T-cell (primary cell): ENCODE data around the gene C17orf114.
A peak's percentile ranks its signal among the peaks of the same experiment; 100 is the strongest.

Source experiments
- ATAC-seq, 4 experiments: fragments of 200-7000 bp in 3 of 4; fragments of 150-1000 bp in 1 of 4; cut with Tn5 transposase; replicated peaks in 1 of 4; 1 replicate in 3 of 4; 2 replicates in 1 of 4; pipeline ENCODE4 v1.10.0; 2021; ENCODE audit warnings: moderate library complexity in 3 of 4, mild to moderate bottlenecking in 2 of 4, moderate number of reproducible peaks in 1 of 4
- CTCF ChIA-PET, 2 donors: fragments of 300-600 bp; sonication (Branson Sonifier 250); formaldehyde crosslinking; loops; one replicate each; lab custom pipeline; 2022; ENCODE audit warnings: antibody characterized with exemption in 2 of 2; lab: Charles Lee
- POLR2A ChIA-PET, 2 donors: fragments of 300-600 bp; sonication (Branson Sonifier 250); formaldehyde crosslinking; loops; one replicate each; lab custom pipeline; 2022; ENCODE audit warnings: antibody characterized with exemption in 2 of 2; lab: Charles Lee
- DNase-seq, 35 experiments: peaks; one replicate each; pipeline versions ENCODE4 v3.0.0 to v3.0.0-alpha.2; 2013 to 2023
- H3K27ac ChIP-seq: one replicate; pipeline ENCODE4 v1.5.1; 2013; ENCODE audit warnings: low read length
- H3K27me3 ChIP-seq, 2 experiments: replicated peaks in 1 of 2; 1 replicate in 1 of 2; 2 replicates in 1 of 2; pipeline versions ENCODE4 v1.6.1 to v1.7.0; 2013; ENCODE audit warnings: low read length in 1 of 2, mixed read lengths in 1 of 2; ENCODE audit not compliant: control insufficient read depth in 2 of 2, insufficient read depth in 2 of 2; ENCODE audit errors: extremely low read depth in 1 of 2
- H3K36me3 ChIP-seq, 2 donors: 1 replicate in 1 of 2; 2 replicates in 1 of 2; pipeline versions ENCODE4 v1.6.1 to v1.7.0; 2013; ENCODE audit warnings: low read length in 1 of 2; ENCODE audit not compliant: control insufficient read depth in 2 of 2, insufficient read depth in 1 of 2; ENCODE audit errors: extremely low read depth in 1 of 2
- H3K4me1 ChIP-seq, 2 experiments: 1 replicate in 1 of 2; 2 replicates in 1 of 2; pipeline versions ENCODE4 v1.6.1 to v1.7.0; 2013; ENCODE audit warnings: low read length in 2 of 2, mixed read lengths in 1 of 2; ENCODE audit not compliant: insufficient read depth in 2 of 2, control insufficient read depth in 1 of 2; ENCODE audit errors: extremely low read depth in 1 of 2
- H3K4me3 ChIP-seq, 2 donors: 1 replicate in 1 of 2; 2 replicates in 1 of 2; pipeline versions ENCODE4 v1.5.1 to v1.7.0; 2013; ENCODE audit warnings: mild to moderate bottlenecking in 2 of 2, low read length in 1 of 2, moderate library complexity in 1 of 2; ENCODE audit not compliant: control insufficient read depth in 1 of 2; ENCODE audit errors: extremely low read depth in 1 of 2
- H3K9me3 ChIP-seq: 2 replicates; pipeline ENCODE4 v1.7.0; 2013
- H3K27ac Mint-ChIP-seq, 2 donors: one replicate each; pipeline ENCODE4 v1.8.0; 2020 to 2021; ENCODE audit warnings: mild to moderate bottlenecking in 2 of 2, mixed read lengths in 2 of 2
- H3K27me3 Mint-ChIP-seq, 2 donors: one replicate each; pipeline ENCODE4 v1.8.0; 2021 to 2022; ENCODE audit warnings: mixed read lengths in 2 of 2
- H3K36me3 Mint-ChIP-seq: one replicate; pipeline ENCODE4 v1.8.0; 2021; ENCODE audit warnings: mixed read lengths
- H3K4me1 Mint-ChIP-seq, 3 donors: one replicate each; pipeline ENCODE4 v1.8.0; 2020 to 2022; ENCODE audit warnings: mixed read lengths in 3 of 3, mild to moderate bottlenecking in 1 of 3
- H3K4me3 Mint-ChIP-seq, 3 donors: one replicate each; pipeline ENCODE4 v1.8.0; 2020 to 2022; ENCODE audit warnings: mild to moderate bottlenecking in 3 of 3, mixed read lengths in 3 of 3, moderate library complexity in 3 of 3
- H3K9me3 Mint-ChIP-seq, 3 donors: one replicate each; pipeline ENCODE4 v1.8.0; 2020 to 2022; ENCODE audit warnings: mixed read lengths in 3 of 3
- WGBS: methylation state at CpG from one replicate; pipeline ENCODE4 v1.1.5; 2013; ENCODE audit warnings: missing lambda C conversion rate; ENCODE audit not compliant: insufficient coverage; 5-methylcytosine and 5-hydroxymethylcytosine counted together

C17orf114 gene

DNA sequence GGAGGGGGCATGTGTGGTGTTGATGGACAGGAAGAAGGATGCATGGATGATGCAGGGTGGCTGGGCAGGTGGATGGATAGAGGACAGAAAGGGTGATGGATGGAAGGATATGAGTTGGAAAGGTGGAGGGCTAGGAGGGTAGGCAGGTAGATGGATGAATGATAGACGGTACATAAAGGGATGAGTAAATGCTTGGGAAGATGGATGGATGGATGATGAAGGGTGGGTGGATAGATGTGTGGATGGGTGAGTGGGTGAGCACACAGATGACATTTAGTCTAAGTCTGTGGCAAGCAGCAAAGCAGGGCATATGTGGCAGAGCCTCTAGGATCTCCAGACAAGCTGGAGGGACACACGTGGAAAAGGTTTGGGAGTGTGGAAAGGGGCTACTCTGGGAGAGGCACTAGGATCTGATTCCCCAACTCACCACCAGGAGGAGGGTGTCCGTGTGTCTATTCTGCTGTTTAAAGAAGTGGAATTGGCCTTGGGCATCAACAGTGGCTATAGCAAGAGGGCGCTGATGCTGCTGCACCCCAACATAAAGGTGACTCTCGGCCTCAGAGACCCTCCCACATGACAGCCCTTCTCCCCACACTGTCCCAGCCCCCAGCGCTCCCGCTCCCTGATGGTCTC, 13.0 kb upstream of the C17orf114 start:
- no peak overlapping the region for H3K27ac Mint-ChIP-seq
- no peak overlapping the region for H3K4me3 Mint-ChIP-seq
- 91% methylated on average over 5 of the region's 7 CpGs for WGBS
- Histone ChIP-seq H3K4me1 (no peaks in the 10 kb centered on the region), H3K9me3 (no peaks in the 10 kb centered on the region), H3K27ac (no peak overlapping the region), H3K4me3 (no peak overlapping the region), H3K36me3 (peaks cover 7 to 9% of the 10 kb centered on the region in 2 donors), H3K27me3 (peaks cover 0 to 4% of the 10 kb centered on the region in 2 experiments)
- ChIA-PET CTCF (no interaction called here), POLR2A (no interaction called here)
- no peaks in the 10 kb centered on the region for H3K9me3 Mint-ChIP-seq
- no peaks in the 10 kb centered on the region for H3K27me3 Mint-ChIP-seq
- peaks cover 22% of the 10 kb centered on the region for H3K36me3 Mint-ChIP-seq
- no peaks in the 10 kb centered on the region for H3K4me1 Mint-ChIP-seq
- DNase-seq (no peak), ATAC-seq (no peak)

DNA sequence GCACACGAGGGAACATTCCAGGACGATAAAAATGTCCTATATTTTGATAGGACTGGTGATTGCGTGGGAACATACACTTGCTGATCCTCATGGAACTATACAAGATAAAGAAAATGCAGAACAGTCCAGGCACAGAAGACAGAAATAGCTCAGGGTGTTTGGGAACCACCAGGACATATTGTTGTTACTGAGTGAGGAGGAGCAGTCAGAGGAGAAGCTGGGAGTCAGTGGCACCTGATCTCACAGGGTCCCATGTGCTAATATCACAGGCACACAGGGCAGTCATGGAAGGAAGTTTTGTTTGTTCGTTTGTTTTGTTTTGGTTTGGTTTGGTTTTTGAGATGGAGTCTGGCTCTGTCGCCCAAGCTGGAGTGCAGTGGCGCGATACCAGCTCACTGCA, 10.6 kb upstream of the C17orf114 start:
- POLR2A ChIA-PET: no interaction called here
- WGBS: 100% methylated on average over 5 of the region's 7 CpGs
- no peak for DNase-seq

DNA sequence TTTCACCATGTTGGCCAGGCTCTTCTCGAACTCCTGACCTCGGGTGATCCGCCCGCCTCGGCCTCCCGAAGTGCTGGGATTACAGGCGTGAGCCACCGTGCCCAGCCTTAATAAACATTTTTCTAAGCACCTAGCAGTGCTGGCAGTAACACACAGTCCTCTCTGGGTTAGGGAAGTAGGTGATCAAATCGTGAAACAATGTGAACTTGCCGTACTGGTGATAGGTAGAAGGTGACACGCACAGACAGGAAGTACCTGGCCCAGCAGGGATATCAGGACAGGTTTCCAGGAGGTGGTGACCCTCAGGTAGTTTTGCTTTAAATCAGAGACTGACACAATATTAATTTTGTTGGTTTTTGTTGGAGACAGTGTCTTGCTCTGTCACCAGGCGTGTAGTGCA, 9.3 kb upstream of the C17orf114 start:
- 95% methylated on average over 5 of the region's 12 CpGs for WGBS
- POLR2A ChIA-PET: no interaction called here

More for the DNA sequence above, 10.6 kb upstream of the C17orf114 start:
- CTCF ChIA-PET: interaction anchor here in 1 of 2 donors (0.7 kb wide), 1 partner anchor 1117 kb away, joined by 5 read pairs; no protein-coding TSS in a partner anchor
- Mint-ChIP-seq H3K36me3 (peaks cover 26% of the 10 kb centered on the region), H3K27me3 (no peaks in the 10 kb centered on the region), H3K9me3 (no peaks in the 10 kb centered on the region), H3K4me1 (peaks cover 0 to 12% (median 5%) of the 10 kb centered on the region in 3 donors), H3K4me3 (no peak overlapping the region), H3K27ac (no peak overlapping the region)
- ATAC-seq: no peak
- no peaks in the 10 kb centered on the region for H3K9me3 ChIP-seq
- peaks cover 0 to 8% of the 10 kb centered on the region in 2 experiments for H3K4me1 ChIP-seq
- H3K36me3 ChIP-seq: peaks cover 9 to 13% of the 10 kb centered on the region in 2 donors
- no peak overlapping the region for H3K27ac ChIP-seq
- H3K4me3 ChIP-seq: no peak overlapping the region
- peaks cover 0 to 4% of the 10 kb centered on the region in 2 experiments for H3K27me3 ChIP-seq

DNA sequence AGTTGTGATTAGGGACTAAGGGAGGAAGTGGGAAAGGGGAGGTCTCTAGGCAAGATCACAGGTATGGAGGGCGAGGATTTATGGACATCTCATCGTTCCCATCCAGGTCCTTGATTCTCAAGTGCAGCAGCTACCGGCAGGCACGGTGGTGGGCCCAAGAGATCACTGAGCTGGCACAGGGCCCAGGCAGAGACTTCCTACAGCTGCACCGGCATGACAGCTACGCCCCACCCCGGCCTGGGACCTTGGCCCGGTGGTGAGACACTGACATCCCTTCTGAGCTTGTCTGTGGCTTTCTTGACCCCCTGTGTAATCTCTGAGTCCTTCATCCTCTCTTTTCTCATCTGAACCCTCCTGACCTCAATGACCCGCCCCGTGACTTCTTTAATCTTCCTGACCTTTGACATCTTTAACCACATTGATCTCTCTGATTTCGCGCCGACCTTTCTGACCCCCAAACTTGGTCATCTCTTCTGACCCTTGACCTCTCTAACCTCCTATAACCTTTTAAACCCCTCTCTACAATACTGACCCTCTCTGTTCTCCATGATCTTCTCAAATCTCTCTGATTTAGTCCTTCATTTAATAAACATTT, 8.7 kb upstream of the C17orf114 start:
- 66% methylated on average over 13 of the region's 13 CpGs for WGBS
- peaks cover 3 to 13% of the 10 kb centered on the region in 2 donors for H3K36me3 ChIP-seq
- ATAC-seq (no peak), DNase-seq (no peak)
- no peak overlapping the region for H3K27ac Mint-ChIP-seq
- H3K27ac ChIP-seq: no peak overlapping the region
- ChIA-PET CTCF (no interaction called here), POLR2A (no interaction called here)
- no peak overlapping the region for H3K4me3 ChIP-seq
- H3K27me3 ChIP-seq: peaks cover 0 to 4% of the 10 kb centered on the region in 2 experiments
- H3K9me3 ChIP-seq: no peaks in the 10 kb centered on the region
- no peaks in the 10 kb centered on the region for H3K9me3 Mint-ChIP-seq
- peaks cover 23% of the 10 kb centered on the region for H3K36me3 Mint-ChIP-seq
- H3K4me1 ChIP-seq: peaks cover 3 to 17% of the 10 kb centered on the region in 2 experiments
- H3K4me1 Mint-ChIP-seq: peaks cover 0 to 20% (median 12%) of the 10 kb centered on the region in 3 donors
- no peak overlapping the region for H3K4me3 Mint-ChIP-seq
- no peaks in the 10 kb centered on the region for H3K27me3 Mint-ChIP-seq

More for the DNA sequence above, 9.3 kb upstream of the C17orf114 start:
- H3K27me3 Mint-ChIP-seq: no peaks in the 10 kb centered on the region
- Histone ChIP-seq H3K9me3 (no peaks in the 10 kb centered on the region), H3K4me1 (peaks cover under 1 to 14% of the 10 kb centered on the region in 2 experiments), H3K27ac (no peak overlapping the region), H3K4me3 (no peak overlapping the region), H3K27me3 (peaks cover 0 to 4% of the 10 kb centered on the region in 2 experiments), H3K36me3 (peaks cover 4 to 13% of the 10 kb centered on the region in 2 donors)
- H3K27ac Mint-ChIP-seq: no peak overlapping the region
- H3K4me1 Mint-ChIP-seq: peaks cover 0 to 15% (median 7%) of the 10 kb centered on the region in 3 donors
- no peaks in the 10 kb centered on the region for H3K9me3 Mint-ChIP-seq
- DNase-seq (no peak), ATAC-seq (no peak)
- H3K4me3 Mint-ChIP-seq: no peak overlapping the region
- CTCF ChIA-PET: no interaction called here
- peaks cover 23% of the 10 kb centered on the region for H3K36me3 Mint-ChIP-seq

DNA sequence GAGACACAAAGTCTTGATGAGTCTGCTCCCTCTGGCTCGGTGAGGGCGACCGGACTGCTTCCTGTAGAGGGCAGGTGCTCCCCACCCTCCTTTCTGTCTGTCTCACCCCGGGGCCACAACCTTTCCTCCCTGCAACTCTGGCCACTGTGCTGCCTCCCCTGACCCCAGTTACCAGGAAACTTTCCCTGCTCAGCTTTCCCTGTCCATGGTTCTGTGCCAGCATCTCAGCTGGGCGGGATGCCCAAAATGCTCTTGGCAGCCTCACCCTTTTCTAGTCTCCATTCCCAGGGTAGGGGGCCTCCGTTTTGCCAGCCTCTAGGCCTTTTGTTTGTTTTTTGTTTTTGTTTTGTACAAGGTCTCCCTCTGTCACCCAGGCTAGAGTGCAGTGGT, 6.2 kb upstream of the C17orf114 start:
- no peak for DNase-seq

DNA sequence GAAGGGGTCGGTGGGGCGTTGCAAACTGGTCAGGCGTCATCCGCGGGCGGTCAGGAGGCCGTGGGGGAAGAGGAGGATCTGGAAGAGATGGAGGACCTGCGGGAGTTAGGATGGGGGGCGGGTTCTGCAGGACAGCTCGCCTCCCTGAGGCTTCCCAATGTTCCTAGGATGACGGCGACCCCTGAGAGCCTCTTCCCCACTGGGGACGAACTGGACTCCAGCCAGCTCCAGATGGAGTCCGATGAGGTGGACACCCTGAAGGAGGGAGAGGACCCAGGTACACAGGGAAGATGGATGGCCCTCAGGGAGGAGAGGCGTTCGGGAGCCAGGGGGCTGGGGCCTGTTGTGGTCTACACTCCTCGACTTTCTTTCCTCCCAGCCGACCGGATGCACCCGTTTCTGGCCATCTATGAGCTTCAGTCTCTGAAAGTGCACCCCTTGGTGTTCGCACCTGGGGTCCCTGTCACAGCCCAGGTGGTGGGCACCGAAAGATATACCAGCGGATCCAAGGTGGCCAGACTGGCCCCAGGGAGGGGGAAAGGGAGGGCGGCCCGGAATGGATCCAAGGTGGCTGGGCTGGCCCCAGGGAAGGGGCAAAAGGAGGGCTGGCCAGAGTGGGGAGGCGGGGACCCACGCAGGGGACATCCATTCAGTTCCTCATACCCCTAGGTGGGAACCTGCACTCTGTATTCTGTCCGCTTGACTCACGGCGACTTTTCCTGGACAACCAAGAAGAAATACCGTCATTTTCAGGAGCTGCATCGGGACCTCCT, 5.7 kb upstream of the C17orf114 start:
- no peak overlapping the region for H3K27ac ChIP-seq
- Mint-ChIP-seq H3K4me3 (peak overlapping the region; percentile 70 to 79 (median 73)), H3K9me3 (no peaks in the 10 kb centered on the region), H3K27me3 (no peaks in the 10 kb centered on the region), H3K4me1 (peaks cover 0 to 22% (median 12%) of the 10 kb centered on the region in 3 donors), H3K36me3 (peaks cover 15% of the 10 kb centered on the region), H3K27ac (no peak overlapping the region)
- CTCF ChIA-PET: interaction anchor here in 1 of 2 donors (1.0 kb wide), 2 partner anchors 17 to 98 kb away, joined by 3 to 4 read pairs; partner anchors contain the start of gene ARRB2
- H3K27me3 ChIP-seq: no peaks in the 10 kb centered on the region
- peaks cover 0 to 13% of the 10 kb centered on the region in 2 donors for H3K36me3 ChIP-seq
- WGBS: 45% methylated on average over 17 of the region's 32 CpGs
- POLR2A ChIA-PET: no interaction called here
- DNase-seq (no peak), ATAC-seq (no peak)
- H3K9me3 ChIP-seq: no peaks in the 10 kb centered on the region
- H3K4me1 ChIP-seq: peaks cover 3 to 17% of the 10 kb centered on the region in 2 experiments
- H3K4me3 ChIP-seq: peak overlapping the region in 1 of 2 donors; percentile 57

More for the DNA sequence above, 6.2 kb upstream of the C17orf114 start:
- H3K4me1 Mint-ChIP-seq: peaks cover 0 to 22% (median 12%) of the 10 kb centered on the region in 3 donors
- peak overlapping the region; percentile 70 to 79 (median 73) for H3K4me3 Mint-ChIP-seq
- no peak overlapping the region for H3K27ac ChIP-seq
- ChIA-PET CTCF (interaction anchor here in 1 of 2 donors (0.6 to 1.0 kb wide), 3 partner anchors 18 to 962 kb away, joined by 3 to 4 read pairs (median 4); partner anchors contain the start of genes ARRB2 and NCBP3), POLR2A (no interaction called here)
- peaks cover 3 to 17% of the 10 kb centered on the region in 2 experiments for H3K4me1 ChIP-seq
- peaks cover 0 to 13% of the 10 kb centered on the region in 2 donors for H3K36me3 ChIP-seq
- no peaks in the 10 kb centered on the region for H3K27me3 ChIP-seq
- peak overlapping the region in 1 of 2 donors; percentile 6 for H3K27ac Mint-ChIP-seq
- 78% methylated on average over 4 of the region's 6 CpGs for WGBS
- no peak for ATAC-seq
- H3K36me3 Mint-ChIP-seq: peaks cover 15% of the 10 kb centered on the region
- H3K27me3 Mint-ChIP-seq: no peaks in the 10 kb centered on the region
- no peak overlapping the region for H3K4me3 ChIP-seq
- no peaks in the 10 kb centered on the region for H3K9me3 ChIP-seq
- H3K9me3 Mint-ChIP-seq: no peaks in the 10 kb centered on the region
